ENCODE data around the gene RBAK.
A peak's percentile ranks its signal among the peaks of the same experiment; 100 is the strongest.
"Not testable (repeated sequence)": the region's sequence is repeated elsewhere in the genome, so short reads cannot be mapped to it uniquely, and the experiment has no call there.

Gene RBAK

GRCh38 chr7:5051731-5052130 lies 6.1 kb downstream of the RBAK start:
- DNase-seq: not testable (repeated sequence)

DNA sequence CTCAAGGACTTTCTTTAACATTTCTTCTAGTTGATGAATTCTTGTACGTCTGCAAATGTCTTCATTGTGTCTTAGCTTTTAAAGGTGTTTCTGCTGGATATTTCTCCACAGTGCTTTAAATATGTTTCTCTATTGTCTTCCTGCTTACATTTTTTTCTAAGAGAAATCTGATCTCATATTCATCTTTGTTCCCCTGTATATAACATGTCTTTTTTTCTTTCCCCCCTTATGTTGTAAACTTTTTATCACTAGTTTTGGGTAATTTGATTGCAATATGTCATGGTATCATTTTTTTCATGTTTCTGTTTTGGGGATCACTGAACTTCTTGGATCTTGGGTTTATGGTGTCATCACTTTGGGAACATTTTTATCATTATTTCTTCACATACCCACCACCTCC lies 7.5 kb downstream of the RBAK start:
- DNase-seq: no peak

GRCh38 chr7:5063698-5064097 lies 18.0 kb downstream of the RBAK start:
- DNase-seq: no peak

DNA sequence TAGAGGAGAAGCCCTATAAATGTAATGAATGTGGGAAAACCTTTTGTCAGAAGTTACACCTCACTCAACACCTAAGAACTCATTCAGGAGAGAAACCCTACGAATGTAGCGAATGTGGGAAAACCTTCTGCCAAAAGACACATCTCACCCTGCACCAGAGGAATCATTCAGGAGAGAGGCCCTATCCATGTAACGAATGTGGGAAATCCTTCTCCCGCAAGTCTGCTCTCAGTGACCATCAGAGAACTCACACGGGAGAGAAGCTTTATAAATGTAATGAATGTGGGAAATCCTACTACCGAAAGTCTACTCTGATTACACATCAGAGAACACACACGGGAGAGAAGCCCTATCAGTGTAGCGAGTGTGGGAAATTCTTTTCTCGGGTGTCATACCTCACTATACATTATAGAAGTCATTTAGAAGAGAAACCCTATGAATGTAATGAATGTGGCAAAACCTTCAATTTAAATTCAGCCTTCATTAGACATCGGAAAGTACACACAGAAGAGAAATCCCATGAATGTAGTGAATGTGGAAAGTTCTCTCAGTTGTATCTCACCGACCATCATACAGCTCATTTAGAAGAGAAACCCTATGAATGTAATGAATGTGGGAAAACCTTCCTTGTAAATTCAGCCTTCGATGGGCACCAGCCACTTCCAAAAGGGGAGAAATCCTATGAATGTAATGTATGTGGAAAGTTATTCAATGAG lies 18.9 kb downstream of the RBAK start:
- no peak for DNase-seq

GRCh38 chr7:5065107-5065407 lies 19.4 kb downstream of the RBAK start:
- no peak for DNase-seq

- no peak for DNase-seq
Observed at GRCh38 chr7:5068521-5068920, 22.9 kb downstream of the RBAK start.

DNA sequence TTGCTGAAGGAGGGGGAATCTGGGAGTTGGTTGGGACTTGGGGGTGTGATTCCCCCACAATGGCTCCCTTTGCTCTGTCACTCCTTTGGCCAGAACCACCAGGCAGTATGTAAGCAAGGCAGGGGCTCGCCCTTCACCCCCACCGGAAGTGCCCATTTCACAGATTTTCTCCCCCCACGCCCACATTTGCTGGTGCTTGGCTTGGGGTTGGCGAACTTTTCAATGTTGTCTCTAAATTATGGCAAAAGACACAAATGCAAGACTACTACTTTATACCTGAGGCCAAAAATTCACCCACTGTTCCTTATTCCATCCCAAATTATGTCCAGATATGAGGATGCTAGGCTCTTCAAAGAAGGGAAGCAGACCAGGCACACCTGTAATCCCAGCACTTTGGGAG lies 24.5 kb downstream of the RBAK start:
- DNase-seq: no peak

DNA sequence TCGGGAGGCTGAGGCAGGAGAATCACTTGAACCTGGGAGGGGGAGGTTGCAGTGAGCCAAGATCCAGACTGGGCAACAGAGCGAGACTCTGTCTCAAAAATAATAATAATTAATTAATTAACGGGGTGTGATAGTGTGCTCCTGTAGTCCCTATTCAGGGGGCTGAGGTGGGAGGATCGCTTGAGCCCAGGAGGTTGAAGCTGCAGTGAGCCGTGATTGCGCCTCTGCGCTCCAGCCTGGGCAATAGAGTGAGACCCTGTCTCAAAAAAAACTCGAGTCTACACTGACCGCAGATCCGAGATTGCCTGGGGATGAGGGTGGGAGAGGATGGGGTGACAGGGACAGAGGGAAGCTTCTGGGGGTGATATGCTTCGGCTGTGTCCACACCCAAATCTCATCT lies 29.5 kb downstream of the RBAK start:
- DNase-seq: not testable (repeated sequence)

GRCh38 chr7:5077740-5078139 lies 32.1 kb downstream of the RBAK start:
- DNase-seq: peak; percentile 34

GRCh38 chr7:5082806-5083205 lies 37.1 kb downstream of the RBAK start:
- DNase-seq: no peak

DNA sequence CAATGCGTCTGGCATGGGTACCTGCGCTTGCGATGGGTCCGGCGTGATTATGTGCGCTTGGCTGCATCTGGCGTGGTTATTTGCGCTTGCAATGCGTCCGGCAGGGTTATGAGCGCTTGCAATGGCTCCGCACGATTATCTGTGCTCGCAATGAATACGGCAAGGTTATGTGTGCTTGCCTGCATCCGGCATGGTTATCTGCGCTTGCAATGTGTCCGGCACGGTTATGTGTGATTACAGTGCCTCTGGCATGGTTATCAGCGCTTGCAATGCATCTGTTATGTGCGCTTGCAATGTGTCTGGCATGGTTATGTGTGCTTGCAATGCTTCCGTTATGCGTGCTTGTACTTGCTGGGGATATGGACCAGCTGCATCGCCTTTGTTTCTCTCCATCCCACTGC lies 37.7 kb downstream of the RBAK start:
- DNase-seq: no peak

DNA sequence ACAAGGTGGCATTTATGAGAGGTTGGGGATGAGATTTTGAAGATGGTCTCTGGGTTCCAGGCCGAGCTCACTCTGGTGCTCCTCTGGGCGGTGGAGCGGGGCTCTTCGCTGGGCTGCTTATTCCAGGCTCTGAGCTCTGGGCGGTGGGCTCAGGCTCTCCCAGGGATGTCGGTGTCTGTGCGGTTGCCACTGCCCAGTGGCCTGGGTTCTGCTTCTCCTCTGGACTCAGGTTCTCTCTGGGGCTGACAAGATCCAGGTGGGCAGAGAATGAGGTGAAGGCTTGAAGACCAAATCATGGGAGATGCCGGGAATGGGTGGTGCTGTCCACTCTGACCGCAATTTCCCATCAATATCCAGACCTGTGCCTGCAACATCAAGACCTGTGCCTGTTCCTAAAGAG lies 40.6 kb downstream of the RBAK start:
- DNase-seq: no peak

GRCh38 chr7:5088228-5088833 lies 42.7 kb downstream of the RBAK start:
- not testable (repeated sequence) for DNase-seq

GRCh38 chr7:5088906-5089305 lies 43.2 kb downstream of the RBAK start:
- DNase-seq: no peak

GRCh38 chr7:5093948-5094347 lies 48.3 kb downstream of the RBAK start:
- DNase-seq: no peak

DNA sequence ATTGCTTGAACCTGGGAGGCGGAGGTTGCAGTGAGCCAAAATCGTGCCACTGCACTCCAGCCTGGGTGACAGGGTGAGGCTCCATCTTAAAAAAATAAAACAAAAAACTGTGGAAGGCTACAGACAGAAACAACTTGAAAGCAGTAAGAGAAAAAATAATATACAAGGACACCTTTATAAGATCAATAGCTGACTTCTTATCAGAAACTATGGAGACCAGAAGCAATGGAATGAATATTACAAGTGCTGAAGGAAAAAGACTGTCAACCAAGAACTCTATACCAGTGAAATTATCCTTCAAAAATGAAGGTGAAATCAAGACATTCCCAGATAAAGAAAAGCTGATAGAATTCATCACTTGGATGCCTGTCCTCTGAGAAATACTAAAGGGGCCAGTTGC lies 49.0 kb downstream of the RBAK start:
- DNase-seq: no peak

GRCh38 chr7:5116359-5116758 lies 70.7 kb downstream of the RBAK start:
- DNase-seq: no peak

GRCh38 chr7:5117095-5117970 lies 71.7 kb downstream of the RBAK start:
- no peak for DNase-seq
